ENCODE measurements around the gene DLGAP1.

The DLGAP1 gene

GRCh38 chr18:4143585-4143984 is 311.5 kb downstream of the DLGAP1 start:
- DNase-seq = no peak

- no peak for DNase-seq
Observed at GRCh38 chr18:4142876-4143275, 312.2 kb downstream of the DLGAP1 start.

GRCh38 chr18:4134700-4135099 is 320.4 kb downstream of the DLGAP1 start:
- DNase-seq = no peak

- DNase-seq = no peak
Observed at GRCh38 chr18:4130734-4131719, 324.1 kb downstream of the DLGAP1 start.

- DNase-seq = no peak
Observed at GRCh38 chr18:4126939-4127338, 328.2 kb downstream of the DLGAP1 start.

GRCh38 chr18:4125627-4126230 is 329.4 kb downstream of the DLGAP1 start:
- DNase-seq = no peak

GRCh38 chr18:4125224-4125623 is 329.9 kb downstream of the DLGAP1 start:
- DNase-seq = no peak

GRCh38 chr18:4119813-4120212 is 335.3 kb downstream of the DLGAP1 start:
- no peak for DNase-seq

GRCh38 chr18:4119127-4119648 is 335.9 kb downstream of the DLGAP1 start:
- no peak for DNase-seq

GRCh38 chr18:4108016-4108415 is 347.1 kb downstream of the DLGAP1 start:
- no peak for DNase-seq

- DNase-seq = no peak
Observed at GRCh38 chr18:4107049-4107467, 348.0 kb downstream of the DLGAP1 start.

GRCh38 chr18:4106407-4107033 is 348.6 kb downstream of the DLGAP1 start:
- no peak for DNase-seq

- DNase-seq = no peak
Observed at GRCh38 chr18:4102901-4103300, 352.2 kb downstream of the DLGAP1 start.

- no peak for DNase-seq
Observed at GRCh38 chr18:4101009-4101408, 354.1 kb downstream of the DLGAP1 start.

GRCh38 chr18:4096486-4096885 is 358.6 kb downstream of the DLGAP1 start:
- DNase-seq = no peak

- DNase-seq = no peak
Observed at GRCh38 chr18:4093676-4094075, 361.4 kb downstream of the DLGAP1 start.

GRCh38 chr18:4084382-4084900 is 370.7 kb downstream of the DLGAP1 start:
- no peak for DNase-seq

GRCh38 chr18:4078246-4078645 is 376.9 kb downstream of the DLGAP1 start:
- no peak for DNase-seq

GRCh38 chr18:4077721-4078120 is 377.4 kb downstream of the DLGAP1 start:
- DNase-seq = no peak

GRCh38 chr18:4077204-4077603 is 377.9 kb downstream of the DLGAP1 start:
- DNase-seq = no peak

GRCh38 chr18:4074647-4075046 is 380.5 kb downstream of the DLGAP1 start:
- no peak for DNase-seq

GRCh38 chr18:4069183-4069582 is 385.9 kb downstream of the DLGAP1 start:
- no peak for DNase-seq

GRCh38 chr18:4068552-4069158 is 386.5 kb downstream of the DLGAP1 start:
- DNase-seq = peak; percentile 4

Measured in NCI-H510A (cell line).